ENCODE results near the gene CDK5RAP2.
A peak's percentile ranks its signal among the peaks of the same experiment; 100 is the strongest.

Gene CDK5RAP2

DNA sequence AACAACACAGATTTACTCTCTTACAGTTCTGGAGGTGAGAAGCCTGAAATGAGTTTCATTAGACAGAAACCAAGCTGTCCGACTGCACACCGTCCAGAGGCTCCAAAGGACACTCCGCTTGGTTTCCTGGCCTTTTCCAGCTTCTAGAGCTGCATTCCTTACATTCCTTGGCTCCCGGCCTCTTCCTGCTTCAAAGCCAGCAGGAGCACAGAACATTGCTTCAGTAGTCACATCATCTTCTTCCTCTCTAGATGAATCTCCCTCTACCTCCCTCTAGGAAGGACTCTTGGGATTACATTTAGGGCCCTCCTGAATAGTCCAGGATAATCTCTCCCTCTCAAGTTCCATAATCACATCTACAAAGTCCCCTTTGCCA is 213.3 kb downstream of the CDK5RAP2 start:
- Histone ChIP-seq H3K4me1 (ENCODE audit: insufficient read depth, low read length) (peaks cover 6% of the 10 kb centered on the region), H3K27ac (ENCODE audit: low read length) (no peak overlapping the region), H3K9me3 (ENCODE audit: insufficient read depth, low read depth, low read length) (no peaks in the 10 kb centered on the region), H3K9ac (ENCODE audit: low read depth, low read length) (no peak overlapping the region), H3K4me3 (ENCODE audit: low read length) (no peak overlapping the region), H3K27me3 (ENCODE audit: insufficient read depth, low read length) (no peaks in the 10 kb centered on the region), H3K36me3 (ENCODE audit: insufficient read depth, low read depth, low read length) (no peaks in the 10 kb centered on the region)

DNA sequence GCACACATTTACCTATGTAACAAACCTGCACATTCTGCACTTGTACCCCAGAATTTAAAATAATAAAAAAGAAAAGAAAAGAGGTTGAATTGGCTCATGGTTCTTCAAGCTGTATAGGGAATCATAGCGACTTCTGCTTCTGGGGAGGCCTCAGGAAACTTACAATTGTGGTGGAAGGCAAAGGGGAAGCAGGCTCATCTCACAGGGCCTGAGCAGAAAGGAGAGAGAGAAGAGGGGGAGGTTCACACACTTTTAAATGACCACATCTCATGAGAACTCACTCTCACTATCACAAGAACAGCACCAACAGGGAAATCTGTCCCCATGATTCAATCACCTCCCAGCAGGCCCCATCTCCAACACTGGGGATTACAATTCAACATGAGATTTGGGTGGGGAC is 214.6 kb downstream of the CDK5RAP2 start:
- Histone ChIP-seq H3K27me3 (ENCODE audit: insufficient read depth, low read length) (no peaks in the 10 kb centered on the region), H3K9ac (ENCODE audit: low read depth, low read length) (no peak overlapping the region), H3K27ac (ENCODE audit: low read length) (no peak overlapping the region), H3K9me3 (ENCODE audit: insufficient read depth, low read depth, low read length) (no peaks in the 10 kb centered on the region), H3K4me1 (ENCODE audit: insufficient read depth, low read length) (peaks cover 6% of the 10 kb centered on the region), H3K36me3 (ENCODE audit: insufficient read depth, low read depth, low read length) (no peaks in the 10 kb centered on the region), H3K4me3 (ENCODE audit: low read length) (no peak overlapping the region)

DNA sequence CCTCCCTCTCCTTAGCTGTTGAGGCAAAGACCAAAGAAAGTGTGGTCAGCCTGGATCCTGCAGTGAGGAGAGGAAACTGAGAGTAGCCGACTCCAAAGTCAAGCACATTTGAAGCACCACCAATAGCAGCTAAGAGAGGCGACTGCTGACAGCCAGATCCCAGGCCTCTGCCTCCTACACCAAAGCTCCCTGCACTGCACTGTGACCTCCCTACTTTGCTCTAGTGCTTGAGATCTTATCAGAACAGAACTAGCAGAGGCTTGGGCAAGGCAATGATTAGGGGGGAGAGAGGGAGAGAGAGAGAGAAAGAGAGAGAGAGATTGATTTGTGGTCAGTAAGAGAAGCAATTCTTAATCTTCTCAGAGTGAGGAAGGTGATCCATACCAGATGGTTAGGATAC is 216.3 kb downstream of the CDK5RAP2 start:
- no peak overlapping the region for H3K27ac ChIP-seq (ENCODE audit: low read length)
- no peak overlapping the region for H3K9ac ChIP-seq (ENCODE audit: low read depth, low read length)
- H3K4me1 ChIP-seq (ENCODE audit: insufficient read depth, low read length) = peaks cover 6% of the 10 kb centered on the region
- no peaks in the 10 kb centered on the region for H3K27me3 ChIP-seq (ENCODE audit: insufficient read depth, low read length)
- no peaks in the 10 kb centered on the region for H3K9me3 ChIP-seq (ENCODE audit: insufficient read depth, low read depth, low read length)
- no peak overlapping the region for H3K4me3 ChIP-seq (ENCODE audit: low read length)
- no peaks in the 10 kb centered on the region for H3K36me3 ChIP-seq (ENCODE audit: insufficient read depth, low read depth, low read length)

DNA sequence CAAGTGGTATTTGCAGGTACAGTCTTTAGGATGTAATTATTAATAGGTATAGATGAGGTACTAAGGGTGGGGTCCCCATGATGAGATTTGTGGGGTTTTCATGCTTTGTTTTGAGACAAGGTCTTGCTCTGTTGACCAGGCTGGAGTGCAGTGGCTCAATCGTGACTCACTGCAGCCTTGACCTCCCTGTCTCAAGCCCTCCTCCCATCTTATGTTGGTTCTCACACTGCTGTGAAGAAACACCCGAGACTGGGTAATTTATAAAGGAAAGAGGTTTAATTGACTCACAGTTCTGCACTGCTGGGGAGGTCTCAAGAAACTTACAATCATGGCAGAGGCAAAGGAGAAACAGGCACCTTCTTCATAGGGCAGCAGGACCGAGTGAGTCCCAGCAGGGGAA is 217.5 kb downstream of the CDK5RAP2 start:
- Histone ChIP-seq H3K4me1 (ENCODE audit: insufficient read depth, low read length) (peaks cover 6% of the 10 kb centered on the region), H3K27me3 (ENCODE audit: insufficient read depth, low read length) (no peaks in the 10 kb centered on the region), H3K9me3 (ENCODE audit: insufficient read depth, low read depth, low read length) (no peaks in the 10 kb centered on the region), H3K9ac (ENCODE audit: low read depth, low read length) (no peak overlapping the region), H3K27ac (ENCODE audit: low read length) (no peak overlapping the region), H3K36me3 (ENCODE audit: insufficient read depth, low read depth, low read length) (no peaks in the 10 kb centered on the region), H3K4me3 (ENCODE audit: low read length) (no peak overlapping the region)

DNA sequence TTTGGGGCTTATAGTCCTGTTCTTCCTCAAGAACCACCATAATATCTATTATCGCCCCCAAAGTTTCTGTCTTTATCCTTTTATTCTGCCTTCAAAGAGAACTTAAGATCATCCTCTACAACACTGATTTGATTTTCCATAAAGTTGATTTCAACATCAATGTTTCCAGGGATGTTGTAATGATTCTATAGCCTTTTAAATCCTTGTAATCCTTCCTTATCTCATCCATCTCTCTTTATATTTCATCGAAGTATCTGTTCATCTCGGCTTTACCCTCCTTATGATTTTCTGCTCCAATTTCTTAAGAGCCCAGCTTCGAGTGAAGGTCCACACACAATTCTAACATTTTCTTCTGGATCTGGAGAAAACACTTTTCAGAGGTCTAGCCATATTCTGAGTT is 218.4 kb downstream of the CDK5RAP2 start:
- Histone ChIP-seq H3K4me3 (ENCODE audit: low read length) (no peak overlapping the region), H3K4me1 (ENCODE audit: insufficient read depth, low read length) (peaks cover 6% of the 10 kb centered on the region), H3K27me3 (ENCODE audit: insufficient read depth, low read length) (no peaks in the 10 kb centered on the region), H3K27ac (ENCODE audit: low read length) (no peak overlapping the region), H3K36me3 (ENCODE audit: insufficient read depth, low read depth, low read length) (no peaks in the 10 kb centered on the region), H3K9me3 (ENCODE audit: insufficient read depth, low read depth, low read length) (0 out of 2 replicates have a peak, but pooled peaks cover under 1% of the 10 kb centered on the region), H3K9ac (ENCODE audit: low read depth, low read length) (no peak overlapping the region)

DNA sequence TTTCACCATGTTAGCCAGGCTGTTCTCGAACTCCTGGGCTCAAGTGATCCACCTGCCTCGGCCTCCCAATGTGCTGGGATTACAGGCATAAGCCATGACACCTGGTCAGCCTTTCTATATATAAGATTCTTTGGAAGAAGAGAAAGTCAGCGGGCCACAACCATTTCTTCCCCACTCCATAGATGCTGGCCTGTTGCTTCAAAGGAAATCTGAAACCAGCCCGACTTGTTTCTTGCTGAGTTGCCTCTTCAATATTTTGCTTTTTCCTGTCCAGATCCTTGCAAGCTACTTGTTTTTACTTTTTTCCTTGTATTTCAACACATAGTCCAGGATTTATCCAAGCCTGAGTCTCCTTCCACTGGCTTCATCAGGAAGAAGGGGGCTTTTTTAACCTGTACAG is 219.5 kb downstream of the CDK5RAP2 start:
- H3K9me3 ChIP-seq (ENCODE audit: insufficient read depth, low read depth, low read length) = peaks cover 7% of the 10 kb centered on the region; the same call in 1 of the 2 replicates
- no peak overlapping the region for H3K4me3 ChIP-seq (ENCODE audit: low read length)
- H3K4me1 ChIP-seq (ENCODE audit: insufficient read depth, low read length) = peaks cover under 1% of the 10 kb centered on the region
- no peak overlapping the region for H3K27ac ChIP-seq (ENCODE audit: low read length)
- no peak overlapping the region for H3K9ac ChIP-seq (ENCODE audit: low read depth, low read length)
- H3K27me3 ChIP-seq (ENCODE audit: insufficient read depth, low read length) = no peaks in the 10 kb centered on the region
- no peaks in the 10 kb centered on the region for H3K36me3 ChIP-seq (ENCODE audit: insufficient read depth, low read depth, low read length)

DNA sequence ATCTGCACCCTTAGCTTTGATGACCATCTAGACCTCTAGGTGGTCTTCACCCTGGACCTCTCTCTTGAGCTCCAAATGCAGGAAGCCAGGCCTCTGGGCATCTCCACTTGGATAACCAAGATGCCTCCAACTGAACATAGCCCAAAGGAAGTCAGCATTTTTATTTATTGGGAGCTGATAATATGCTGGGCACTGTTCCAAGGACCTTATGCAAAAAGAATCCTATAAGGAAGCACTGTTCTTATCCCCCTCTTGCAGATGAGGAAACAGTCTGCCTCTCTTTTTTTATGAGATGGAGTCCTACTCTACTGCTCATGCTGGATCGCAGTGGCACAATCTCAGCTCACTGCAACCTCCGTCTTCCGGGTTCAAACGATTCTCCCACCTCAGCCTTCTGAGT is 219.9 kb downstream of the CDK5RAP2 start:
- no peaks in the 10 kb centered on the region for H3K4me1 ChIP-seq (ENCODE audit: insufficient read depth, low read length)
- no peak overlapping the region for H3K4me3 ChIP-seq (ENCODE audit: low read length)
- H3K9ac ChIP-seq (ENCODE audit: low read depth, low read length) = no peak overlapping the region
- no peaks in the 10 kb centered on the region for H3K36me3 ChIP-seq (ENCODE audit: insufficient read depth, low read depth, low read length)
- peaks cover 7% of the 10 kb centered on the region; the same call in 1 of the 2 replicates for H3K9me3 ChIP-seq (ENCODE audit: insufficient read depth, low read depth, low read length)
- no peak overlapping the region for H3K27ac ChIP-seq (ENCODE audit: low read length)
- H3K27me3 ChIP-seq (ENCODE audit: insufficient read depth, low read length) = no peaks in the 10 kb centered on the region

DNA sequence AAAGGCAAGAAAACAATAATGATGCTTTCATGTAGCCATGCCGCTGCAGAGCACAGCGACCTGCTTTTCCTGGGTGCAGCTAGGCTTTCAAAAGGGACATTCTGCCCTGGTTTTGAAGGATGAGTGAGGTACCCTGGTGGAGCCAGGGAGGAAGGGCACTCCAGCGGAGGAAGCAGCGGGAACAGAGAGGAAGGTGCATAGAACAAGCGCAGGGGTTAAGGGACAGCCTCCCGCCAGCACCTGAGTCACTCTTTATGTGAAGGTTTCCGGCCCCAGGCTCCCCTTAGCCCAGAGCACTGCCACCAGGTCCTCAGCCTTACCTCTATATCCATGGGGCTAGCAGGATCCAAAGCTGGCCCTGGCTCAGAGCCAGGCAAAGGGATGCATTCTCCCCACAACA is 221.1 kb downstream of the CDK5RAP2 start:
- H3K4me3 ChIP-seq (ENCODE audit: low read length) = no peak overlapping the region
- no peaks in the 10 kb centered on the region for H3K36me3 ChIP-seq (ENCODE audit: insufficient read depth, low read depth, low read length)
- H3K27me3 ChIP-seq (ENCODE audit: insufficient read depth, low read length) = no peaks in the 10 kb centered on the region
- peaks cover 7% of the 10 kb centered on the region; the same call in 1 of the 2 replicates for H3K9me3 ChIP-seq (ENCODE audit: insufficient read depth, low read depth, low read length)
- no peak overlapping the region for H3K27ac ChIP-seq (ENCODE audit: low read length)
- no peaks in the 10 kb centered on the region for H3K4me1 ChIP-seq (ENCODE audit: insufficient read depth, low read length)
- no peak overlapping the region for H3K9ac ChIP-seq (ENCODE audit: low read depth, low read length)

DNA sequence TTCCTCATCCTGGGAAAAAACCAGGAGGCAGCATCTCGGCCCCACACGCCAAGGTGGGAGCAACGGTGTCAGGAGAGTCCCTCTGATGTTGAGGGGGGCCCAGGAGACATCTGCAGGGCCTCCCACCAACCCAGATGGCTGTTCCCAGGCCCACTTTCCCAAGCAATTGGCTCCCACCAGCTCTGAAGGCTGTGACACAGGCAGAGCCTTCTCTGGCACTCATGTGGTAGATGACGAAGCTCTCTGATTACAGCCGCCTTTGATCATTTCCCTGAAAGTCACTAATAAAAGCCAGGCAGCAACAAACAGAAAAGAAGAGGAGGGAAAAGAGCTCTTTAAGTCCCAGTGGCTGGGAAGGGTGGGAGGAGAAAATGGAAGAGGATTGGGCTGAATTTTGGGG is 226.5 kb downstream of the CDK5RAP2 start:
- no peaks in the 10 kb centered on the region for H3K36me3 ChIP-seq (ENCODE audit: insufficient read depth, low read depth, low read length)
- no peaks in the 10 kb centered on the region; the same call in 1 of the 2 replicates for H3K4me1 ChIP-seq (ENCODE audit: insufficient read depth, low read length)
- peaks cover 7% of the 10 kb centered on the region; the same call in 1 of the 2 replicates for H3K9me3 ChIP-seq (ENCODE audit: insufficient read depth, low read depth, low read length)
- H3K4me3 ChIP-seq (ENCODE audit: low read length) = no peak overlapping the region
- H3K9ac ChIP-seq (ENCODE audit: low read depth, low read length) = no peak overlapping the region
- no peak overlapping the region for H3K27ac ChIP-seq (ENCODE audit: low read length)
- 0 out of 2 replicates have a peak, but pooled peaks cover 5% of the 10 kb centered on the region for H3K27me3 ChIP-seq (ENCODE audit: insufficient read depth, low read length)

DNA sequence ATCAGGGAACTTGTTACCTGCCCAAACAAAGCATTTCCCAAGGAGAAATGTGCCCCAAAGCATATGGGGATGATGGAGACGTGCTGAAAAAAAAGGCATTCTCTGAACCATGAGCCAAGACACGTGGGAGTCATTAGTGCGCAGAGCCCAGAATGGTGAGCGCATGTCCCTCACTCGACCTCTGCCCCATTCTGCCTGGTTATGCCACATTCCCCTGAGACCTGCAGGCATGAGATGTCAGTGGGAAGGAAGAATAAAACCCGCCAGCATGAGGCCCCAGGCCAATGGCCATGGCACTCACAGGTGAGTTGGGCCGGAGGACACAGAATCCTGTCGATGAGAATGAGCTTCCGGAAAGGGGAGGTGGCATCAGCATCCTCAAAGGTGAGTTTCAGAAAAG is 228.9 kb downstream of the CDK5RAP2 start:
- Histone ChIP-seq H3K4me3 (ENCODE audit: low read length) (no peak overlapping the region), H3K9me3 (ENCODE audit: insufficient read depth, low read depth, low read length) (0 out of 2 replicates have a peak, but pooled peaks cover 2% of the 10 kb centered on the region), H3K27ac (ENCODE audit: low read length) (no peak overlapping the region), H3K9ac (ENCODE audit: low read depth, low read length) (no peak overlapping the region), H3K36me3 (ENCODE audit: insufficient read depth, low read depth, low read length) (no peaks in the 10 kb centered on the region), H3K27me3 (ENCODE audit: insufficient read depth, low read length) (0 out of 2 replicates have a peak, but pooled peaks cover 5% of the 10 kb centered on the region), H3K4me1 (ENCODE audit: insufficient read depth, low read length) (no peaks in the 10 kb centered on the region; the same call in 1 of the 2 replicates)

DNA sequence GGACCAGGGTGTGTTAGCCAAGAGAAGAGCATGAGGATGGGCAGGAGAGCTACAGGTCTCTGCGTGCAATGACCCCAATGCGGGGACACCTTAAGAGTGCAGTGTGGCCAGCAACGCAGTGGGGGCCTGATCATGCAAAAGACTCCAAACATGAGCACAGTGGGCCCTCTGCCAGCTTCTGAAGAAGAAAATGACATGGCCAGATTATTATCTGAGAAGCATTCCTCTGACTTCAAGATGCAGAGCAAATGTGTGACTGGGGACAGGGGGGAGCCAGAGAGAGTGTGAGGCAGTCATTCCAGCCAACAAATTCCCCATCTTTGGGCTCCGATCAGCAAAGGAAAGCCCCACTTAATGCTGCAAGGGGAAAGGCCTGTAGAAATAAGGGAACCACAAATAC is 229.4 kb downstream of the CDK5RAP2 start:
- H3K4me1 ChIP-seq (ENCODE audit: insufficient read depth, low read length) = no peaks in the 10 kb centered on the region; the same call in 1 of the 2 replicates
- no peak overlapping the region for H3K4me3 ChIP-seq (ENCODE audit: low read length)
- H3K27ac ChIP-seq (ENCODE audit: low read length) = no peak overlapping the region
- 0 out of 2 replicates have a peak, but pooled peaks cover 5% of the 10 kb centered on the region for H3K27me3 ChIP-seq (ENCODE audit: insufficient read depth, low read length)
- H3K36me3 ChIP-seq (ENCODE audit: insufficient read depth, low read depth, low read length) = no peaks in the 10 kb centered on the region
- no peaks in the 10 kb centered on the region for H3K9me3 ChIP-seq (ENCODE audit: insufficient read depth, low read depth, low read length)
- H3K9ac ChIP-seq (ENCODE audit: low read depth, low read length) = no peak overlapping the region

DNA sequence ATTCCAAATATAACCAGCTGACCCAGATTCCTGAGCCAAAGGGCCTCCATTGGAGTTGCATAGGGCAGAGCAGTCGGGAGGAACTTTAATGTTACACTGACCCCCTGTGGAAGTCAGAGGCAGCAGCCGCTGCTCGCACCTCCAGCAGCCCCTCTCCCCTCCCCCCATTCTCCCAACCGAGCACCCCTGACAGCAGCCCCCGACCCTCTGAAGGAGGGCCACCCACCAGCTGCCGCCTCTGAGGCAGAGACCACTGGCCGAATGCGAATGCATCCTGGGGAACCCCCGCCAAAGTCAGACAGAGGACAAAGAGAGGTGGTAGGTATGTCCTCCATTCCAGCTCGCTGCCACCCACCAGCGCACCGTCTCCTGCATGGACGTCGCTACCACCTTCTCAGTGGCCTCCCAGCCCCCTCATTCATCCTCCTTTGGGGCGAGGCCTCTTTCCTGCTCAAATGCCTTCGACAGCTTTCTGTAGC is 231.0 kb downstream of the CDK5RAP2 start:
- Histone ChIP-seq H3K4me3 (ENCODE audit: low read length) (peak overlapping the region; percentile 45; the same call in 1 of the 2 replicates), H3K9me3 (ENCODE audit: insufficient read depth, low read depth, low read length) (no peaks in the 10 kb centered on the region), H3K27me3 (ENCODE audit: insufficient read depth, low read length) (0 out of 2 replicates have a peak, but pooled peaks cover 5% of the 10 kb centered on the region), H3K9ac (ENCODE audit: low read depth, low read length) (0 out of 2 replicates have a peak overlapping the region, but pooled peaks have one; percentile 7), H3K36me3 (ENCODE audit: insufficient read depth, low read depth, low read length) (no peaks in the 10 kb centered on the region), H3K4me1 (ENCODE audit: insufficient read depth, low read length) (no peaks in the 10 kb centered on the region; the same call in 1 of the 2 replicates), H3K27ac (ENCODE audit: low read length) (no peak overlapping the region)
